Tibial artery (tissue), 4 donors: ENCODE results near the gene DCAKD.
A peak's percentile ranks its signal among the peaks of the same experiment; 100 is the strongest.

ENCODE experiments used
- DNase-seq, 2 donors: peaks; one replicate each; pipeline ENCODE4 v3.0.0-alpha.2; 2019
- H3K27ac ChIP-seq, 2 donors: fragments of 200-600 bp; sonication (generic) in 1 of 2; 1 replicate in 1 of 2; 2 replicates in 1 of 2; pipeline ENCODE4 v1.5.1; 2018 to 2019; ENCODE audit warnings: mild to moderate bottlenecking in 1 of 2
- H3K27me3 ChIP-seq, 2 donors: fragments of 200-600 bp; sonication (generic) in 1 of 2; one replicate each; pipeline versions ENCODE4 v1.5.1 to v1.6.0; 2016 to 2019
- H3K36me3 ChIP-seq, 3 donors: fragments of 200-600 bp; sonication (generic) in 2 of 3; one replicate each; pipeline ENCODE4 v1.5.1; 2016 to 2019; ENCODE audit warnings: mild to moderate bottlenecking in 2 of 3
- H3K4me1 ChIP-seq, 4 donors: fragments of 200-600 bp; sonication (generic) in 2 of 4; 1 replicate in 3 of 4; 2 replicates in 1 of 4; pipeline ENCODE4 v1.5.1; 2016 to 2019
- H3K4me3 ChIP-seq, 2 donors: fragments of 200-600 bp; sonication (generic) in 1 of 2; 1 replicate in 1 of 2; 2 replicates in 1 of 2; pipeline ENCODE4 v1.5.1; 2018 to 2019; ENCODE audit warnings: mild to moderate bottlenecking in 2 of 2
- H3K9me3 ChIP-seq, 3 donors: fragments of 200-600 bp; sonication (generic) in 1 of 3; one replicate each; pipeline ENCODE4 v1.5.1; 2016 to 2019
- CTCF ChIP-seq, 2 experiments: fragments of 200-600 bp in 1 of 2; fragments of 450-650 bp in 1 of 2; IDR thresholded peaks; one replicate each; pipeline ENCODE4 v1.5.1; 2017 to 2019; ENCODE audit warnings: antibody characterized with exemption in 2 of 2, mild to moderate bottlenecking in 1 of 2, moderate library complexity in 1 of 2
- intact Hi-C: fragments of 100-400 bp; cut with DNase I; formaldehyde crosslinking; loops from one replicate; pipeline ENCODE4 v1.15.0; 2023; ENCODE audit warnings: low total_unique reads

The DCAKD gene

DNA sequence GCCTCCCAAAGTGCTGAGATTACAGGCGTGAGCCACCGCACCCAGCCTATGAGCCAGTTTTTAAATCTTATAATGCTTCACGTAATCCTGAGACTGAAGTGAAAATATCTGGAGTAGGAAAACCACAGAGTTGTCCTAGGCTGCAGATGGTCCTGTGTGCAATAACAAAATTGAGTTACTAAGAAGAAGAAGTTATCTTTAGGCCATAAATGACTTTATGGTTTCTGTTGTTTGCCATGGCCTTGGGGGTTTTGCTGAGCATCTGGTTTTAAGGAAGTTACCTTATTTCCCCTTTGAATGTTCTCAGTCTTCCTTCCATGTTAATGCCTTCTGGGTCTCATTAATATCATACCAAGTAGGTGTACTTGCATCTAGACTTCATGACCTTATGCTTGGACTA is 26.2 kb upstream of the DCAKD start:
- Histone ChIP-seq H3K4me3 (no peak overlapping the region), H3K27me3 (no peaks in the 10 kb centered on the region), H3K4me1 (peaks cover 0 to 45% (median 16%) of the 10 kb centered on the region in 4 donors), H3K9me3 (no peaks in the 10 kb centered on the region), H3K36me3 (peaks cover 18 to 62% (median 28%) of the 10 kb centered on the region in 3 donors), H3K27ac (peak overlapping the region in 1 of 2 donors; percentile 61)
- intact Hi-C loops: no loop called here
- no peak for DNase-seq
- no peak for TF ChIP-seq CTCF (IDR thresholded peaks at IDR 0.05)

- intact Hi-C loops: no loop called here
- no peaks in the 10 kb centered on the region for H3K27me3 ChIP-seq
- H3K4me1 ChIP-seq: peaks cover 0 to 41% (median 17%) of the 10 kb centered on the region in 4 donors
- peak overlapping the region in 1 of 2 donors; percentile 6 for H3K27ac ChIP-seq
- peak in 1 of 2 donors; percentile 66 for DNase-seq
- no peak for TF ChIP-seq CTCF (IDR thresholded peaks at IDR 0.05)
- H3K9me3 ChIP-seq: no peaks in the 10 kb centered on the region
- no peak overlapping the region for H3K4me3 ChIP-seq
- peaks cover 4 to 50% (median 13%) of the 10 kb centered on the region in 3 donors for H3K36me3 ChIP-seq
Observed at GRCh38 chr17:45073414-45074070, 22.1 kb upstream of the DCAKD start.

DNA sequence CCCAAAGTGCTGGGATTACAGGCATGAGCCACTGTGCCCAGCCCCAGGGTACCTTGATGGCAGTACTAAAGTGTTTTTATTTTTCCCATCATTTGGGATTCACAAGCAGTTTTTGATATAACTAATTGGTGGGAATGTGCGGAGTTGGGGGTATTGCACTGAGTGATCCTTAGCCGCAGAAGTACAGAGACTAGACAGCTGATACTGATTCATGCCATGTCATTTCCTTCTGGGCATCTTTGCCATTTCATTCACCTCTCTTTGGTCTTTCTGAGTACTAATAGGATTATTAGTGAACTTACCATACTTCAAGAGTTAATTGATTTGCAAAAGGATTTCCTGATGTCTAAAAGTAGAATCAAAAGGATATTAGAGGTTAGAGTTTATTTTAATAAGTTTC is 19.4 kb upstream of the DCAKD start:
- Histone ChIP-seq H3K4me1 (peaks cover 0 to 38% (median 12%) of the 10 kb centered on the region in 4 donors), H3K27ac (no peak overlapping the region), H3K4me3 (no peak overlapping the region), H3K27me3 (no peaks in the 10 kb centered on the region), H3K36me3 (peaks cover 4 to 54% (median 13%) of the 10 kb centered on the region in 3 donors), H3K9me3 (no peaks in the 10 kb centered on the region)
- intact Hi-C loops: no loop called here
- TF ChIP-seq CTCF (IDR thresholded peaks at IDR 0.05): no peak
- no peak for DNase-seq

GRCh38 chr17:45070001-45070400 is 18.6 kb upstream of the DCAKD start:
- H3K4me3 ChIP-seq: no peak overlapping the region
- intact Hi-C loops: no loop called here
- H3K27ac ChIP-seq: no peak overlapping the region
- peaks cover 4 to 53% (median 13%) of the 10 kb centered on the region in 3 donors for H3K36me3 ChIP-seq
- no peak for TF ChIP-seq CTCF (IDR thresholded peaks at IDR 0.05)
- H3K9me3 ChIP-seq: no peaks in the 10 kb centered on the region
- H3K27me3 ChIP-seq: no peaks in the 10 kb centered on the region
- DNase-seq: no peak
- peaks cover 0 to 41% (median 12%) of the 10 kb centered on the region in 4 donors for H3K4me1 ChIP-seq

DNA sequence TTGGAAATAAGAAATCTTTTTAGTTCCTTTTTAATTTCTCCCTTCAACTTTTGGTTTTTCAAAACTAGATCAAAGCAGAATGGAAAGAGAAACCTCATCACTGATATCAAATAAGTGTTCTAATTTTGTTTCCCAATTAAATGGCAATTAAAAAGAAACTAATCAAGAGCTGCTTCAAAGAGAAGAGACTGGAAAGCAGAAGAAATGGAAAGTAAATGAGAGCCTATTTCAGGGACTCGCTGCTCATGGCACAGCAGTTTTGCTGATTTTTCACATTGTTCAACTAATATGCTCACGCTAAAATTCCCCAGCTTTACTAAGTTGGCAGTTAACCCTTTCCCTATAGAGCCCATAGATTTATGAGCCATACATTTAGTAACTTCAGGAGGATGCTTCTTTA is 16.2 kb upstream of the DCAKD start:
- H3K4me1 ChIP-seq: peaks cover 0 to 52% (median 24%) of the 10 kb centered on the region in 4 donors
- no peak for DNase-seq
- peak overlapping the region in 1 of 2 donors; percentile 13 for H3K27ac ChIP-seq
- no peak for TF ChIP-seq CTCF (IDR thresholded peaks at IDR 0.05)
- no peaks in the 10 kb centered on the region for H3K9me3 ChIP-seq
- intact Hi-C loops: no loop called here
- H3K4me3 ChIP-seq: no peak overlapping the region
- H3K27me3 ChIP-seq: no peaks in the 10 kb centered on the region
- H3K36me3 ChIP-seq: peaks cover 4 to 34% (median 10%) of the 10 kb centered on the region in 3 donors
